ENCODE measurements around the gene ACKR3.

The ACKR3 gene

DNA sequence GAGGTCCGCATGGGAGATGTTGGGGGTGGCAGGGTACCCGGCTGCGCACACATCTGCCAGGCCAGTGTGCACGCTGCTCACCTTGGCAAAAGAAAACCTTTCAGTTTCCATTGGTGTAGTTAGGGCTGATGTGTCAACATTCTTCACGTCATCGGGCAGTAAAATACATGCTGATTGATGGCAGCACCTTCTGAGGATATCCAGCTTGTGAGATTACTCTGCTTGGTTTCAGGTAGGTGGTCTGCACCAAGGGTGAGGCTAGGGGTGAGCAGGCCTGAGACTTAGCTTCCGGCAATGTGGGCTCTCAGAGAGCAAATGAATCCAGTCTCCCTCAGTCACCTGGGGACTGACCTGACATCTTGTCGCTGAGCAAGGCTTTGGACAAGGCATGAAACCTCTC lies 19.3 kb upstream of the ACKR3 start:
- no peak for DNase-seq

DNA sequence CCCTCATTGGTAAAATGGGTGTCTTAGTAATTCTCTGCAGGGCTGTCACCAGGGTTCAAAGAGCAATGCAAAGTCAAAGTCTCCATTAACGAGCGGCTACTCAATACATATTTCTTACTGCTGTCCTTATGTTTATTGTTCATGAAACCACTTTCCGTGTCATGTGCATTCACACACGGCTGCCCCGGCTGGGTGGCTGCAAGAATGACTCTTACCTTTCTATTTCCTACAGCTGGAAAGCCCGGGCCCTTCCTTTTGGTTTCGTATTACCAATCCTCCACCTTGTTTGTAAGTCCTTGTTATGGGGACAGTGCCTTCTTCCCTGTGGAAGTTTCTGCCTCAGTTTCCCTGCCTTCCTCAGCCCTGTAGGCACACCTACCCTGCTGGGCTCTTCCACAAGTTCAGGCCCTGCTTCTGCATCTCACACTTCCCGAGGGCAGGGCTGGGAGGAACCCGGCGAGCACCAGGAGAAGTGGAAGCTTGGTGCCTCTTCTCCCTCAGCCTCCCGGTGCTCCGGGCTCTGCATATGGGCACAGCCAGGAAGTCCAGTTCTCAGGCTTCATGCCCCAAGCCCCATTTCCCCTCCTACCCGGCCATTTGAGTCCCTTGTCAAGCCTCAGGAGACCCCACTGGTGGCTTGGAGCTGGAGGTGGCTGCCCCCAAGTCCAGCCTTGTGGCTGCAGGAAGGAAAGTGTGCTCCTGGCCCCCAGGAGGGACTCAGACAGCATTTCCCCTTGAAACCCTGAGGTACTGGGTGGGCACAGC lies 18.7 kb upstream of the ACKR3 start:
- no peak for DNase-seq

DNA sequence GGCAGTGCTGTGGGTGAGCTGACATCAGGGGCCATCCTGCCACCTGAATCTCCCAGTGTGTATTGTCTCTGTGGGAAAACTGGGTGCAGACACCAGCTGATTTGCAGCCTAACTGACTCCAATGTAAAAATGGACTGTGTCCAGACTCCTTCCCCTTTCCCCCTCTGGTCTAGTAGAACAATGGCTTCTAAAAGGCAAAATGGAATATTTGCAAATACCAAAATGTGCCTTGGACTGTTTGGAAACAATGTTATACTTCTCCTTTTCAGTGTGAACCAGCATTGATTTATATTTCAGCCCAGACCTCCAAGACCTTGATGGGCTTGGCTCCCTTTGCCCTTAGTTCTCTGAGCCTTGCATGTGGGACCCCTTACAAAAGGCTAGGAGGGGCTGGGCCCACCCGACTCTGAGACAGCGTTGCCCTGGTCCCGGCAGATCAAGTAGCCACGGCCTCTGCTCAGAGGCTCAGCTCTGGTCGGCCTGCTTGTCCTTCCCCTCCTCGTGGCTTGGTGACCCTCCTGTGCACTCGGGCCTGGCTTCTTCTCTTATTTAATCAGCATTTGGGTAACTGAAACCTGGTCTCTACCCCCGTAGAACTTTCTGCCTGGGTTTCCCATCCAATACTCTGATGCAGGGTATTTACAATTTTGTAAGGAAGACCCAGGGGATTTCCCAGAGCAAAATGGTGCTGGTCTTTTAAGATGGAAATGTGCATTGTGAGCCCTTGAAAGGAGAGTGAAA lies 18.0 kb upstream of the ACKR3 start:
- DNase-seq, result no peak

DNA sequence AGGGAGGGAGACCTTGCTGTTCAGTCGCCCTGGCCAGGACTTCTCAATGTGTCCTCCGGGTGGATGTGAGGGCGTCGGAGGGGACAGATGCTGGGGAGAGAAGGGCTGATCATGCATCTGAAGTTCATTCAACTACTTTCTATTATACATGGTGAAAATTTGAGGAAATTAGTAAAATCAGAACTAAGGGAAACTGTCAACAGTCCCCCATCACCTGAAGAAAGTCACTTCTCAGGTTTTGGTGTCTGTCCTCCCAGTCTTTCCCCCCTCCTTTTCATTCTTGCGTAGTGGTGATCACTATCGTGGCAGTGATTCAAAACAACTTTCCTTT lies 17.4 kb upstream of the ACKR3 start:
- DNase-seq, result peak; percentile 42

DNA sequence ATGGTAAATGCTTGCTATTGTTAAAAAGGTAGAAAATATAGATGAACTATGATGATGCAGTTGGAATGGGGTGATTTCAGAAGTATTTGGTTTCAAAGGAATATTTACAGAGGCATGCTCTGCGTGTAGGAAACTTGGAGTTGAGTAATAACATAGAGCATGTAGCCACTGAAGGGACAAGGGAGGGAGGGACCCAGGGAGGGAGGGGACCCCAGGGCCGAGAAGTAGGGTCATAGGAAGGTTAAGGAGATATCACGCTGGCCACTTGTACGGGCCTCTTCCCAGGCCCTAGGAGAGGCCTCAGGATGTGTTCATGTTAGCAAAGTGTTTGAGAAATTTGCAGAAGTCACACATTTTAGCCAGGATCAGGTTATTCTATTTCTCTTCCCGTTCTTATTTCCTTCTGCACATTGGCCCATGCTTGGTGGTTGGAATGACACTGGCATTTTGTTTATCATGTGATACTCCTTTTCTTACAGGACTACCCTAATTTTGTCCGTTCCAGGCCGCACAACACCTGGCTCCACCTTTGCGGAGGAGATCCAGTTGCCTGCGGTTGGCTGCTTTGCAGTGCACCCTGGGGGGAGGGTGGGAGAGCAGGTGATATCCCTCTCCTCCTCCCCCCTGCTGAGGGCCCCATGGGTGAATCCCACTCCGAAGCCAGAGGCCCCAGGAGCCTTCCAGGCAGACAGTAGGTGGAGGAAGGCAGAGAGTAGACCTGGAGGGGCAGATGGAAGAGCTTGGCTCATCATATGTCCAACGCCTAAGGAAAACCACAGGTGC lies 16.9 kb upstream of the ACKR3 start:
- DNase-seq, result no peak

DNA sequence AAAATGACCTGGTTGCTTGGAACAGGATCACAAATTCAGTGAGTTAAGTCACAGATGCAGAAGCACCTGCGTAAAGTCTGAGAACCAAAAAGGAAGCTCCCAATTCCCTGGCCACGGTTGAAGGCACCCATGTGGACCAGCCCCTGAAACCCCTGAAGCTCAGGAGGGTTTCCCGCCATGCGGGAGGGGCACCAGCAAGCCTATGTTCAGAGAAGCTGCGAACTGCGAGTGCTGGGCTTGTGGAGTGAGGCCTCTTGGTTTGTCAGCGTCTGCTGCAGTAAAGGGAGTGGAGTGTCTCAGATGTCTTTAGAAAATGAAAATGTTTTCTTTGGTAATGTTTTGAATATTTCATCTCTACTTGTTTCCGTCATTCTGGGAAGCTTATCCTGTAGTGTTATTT lies 16.1 kb upstream of the ACKR3 start:
- peak; percentile 31 for DNase-seq

DNA sequence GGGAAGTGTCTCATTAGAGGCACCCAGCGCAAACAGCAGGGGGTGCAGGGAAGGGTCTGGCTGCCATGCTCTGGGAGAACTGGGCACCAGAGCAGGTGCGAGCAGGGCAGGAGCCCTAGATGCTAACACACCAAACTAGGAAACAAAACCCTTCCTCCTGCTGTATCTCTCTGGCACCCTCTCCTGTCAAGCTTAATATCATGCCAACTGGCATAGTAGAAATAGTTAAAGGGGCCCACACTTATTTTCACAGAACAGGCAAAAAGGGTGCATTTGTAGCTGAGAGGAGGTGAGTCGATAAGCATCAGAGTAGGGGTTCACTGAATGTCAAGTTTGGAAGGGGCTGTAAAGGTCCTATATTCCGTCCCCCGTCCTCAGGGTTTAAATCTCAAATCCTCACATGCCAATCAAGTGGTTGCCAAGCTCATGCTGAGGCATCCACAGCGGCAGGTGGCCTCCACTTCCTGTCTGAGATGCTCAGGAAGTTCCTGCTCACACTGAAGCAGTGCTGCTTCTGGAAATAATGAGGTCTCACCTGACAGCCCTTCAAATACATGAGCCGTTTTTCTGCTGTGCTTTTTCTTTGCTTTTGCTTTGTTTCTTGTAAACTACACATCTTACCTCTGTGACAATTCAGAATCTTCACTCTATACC lies 14.9 kb upstream of the ACKR3 start:
- no peak for DNase-seq

DNA sequence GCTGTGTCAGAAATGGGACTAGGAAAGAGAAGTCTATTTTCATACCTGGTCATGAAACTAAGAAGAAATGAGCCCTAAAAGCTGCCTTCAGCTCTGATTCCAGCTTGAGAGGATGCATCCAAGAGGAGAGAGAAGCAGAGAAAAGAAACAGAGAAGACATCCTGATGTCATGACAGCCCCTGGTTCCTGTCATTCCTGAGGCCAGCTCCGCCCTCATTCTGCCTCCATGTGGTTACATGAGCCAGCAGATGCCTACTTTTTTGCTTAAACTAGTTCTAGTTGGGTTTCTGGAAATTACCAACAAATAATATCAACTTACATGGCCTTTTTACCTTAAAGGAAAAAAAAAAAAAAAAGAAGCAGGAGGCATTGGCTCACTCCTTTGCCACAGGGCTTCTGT lies 14.1 kb upstream of the ACKR3 start:
- no peak for DNase-seq

DNA sequence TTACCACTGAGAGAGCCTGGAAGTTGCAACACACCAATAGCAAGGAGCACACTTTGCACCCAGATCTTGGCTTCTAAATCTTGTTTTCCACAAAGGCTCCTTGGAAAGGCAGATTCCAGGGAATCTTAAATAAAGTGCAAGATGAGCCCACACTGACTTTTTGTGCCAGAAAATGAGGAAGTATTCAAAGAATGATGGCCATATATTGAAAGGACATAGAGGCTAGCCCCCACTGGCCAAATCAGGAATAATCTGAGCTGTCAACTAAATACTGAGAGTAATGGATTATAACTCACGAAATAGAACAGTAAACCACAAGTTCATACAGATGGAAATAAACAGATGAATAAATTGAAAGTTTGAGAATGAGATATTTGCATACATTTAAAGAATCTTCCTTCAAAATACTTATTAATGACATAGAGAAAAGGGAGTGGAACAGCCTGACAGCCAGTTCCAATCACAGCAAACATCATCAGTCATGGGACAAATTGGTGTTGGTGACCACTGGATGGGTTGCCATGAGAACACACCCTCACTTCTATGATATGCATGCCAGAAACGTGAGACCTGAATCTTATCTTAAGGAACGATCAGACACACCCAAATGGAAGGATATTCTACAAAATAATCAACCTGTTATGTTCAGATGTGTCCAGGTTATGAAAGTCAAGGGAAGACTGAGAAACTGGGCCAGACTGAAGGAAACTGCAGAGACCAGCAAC lies 12.2 kb upstream of the ACKR3 start:
- no peak for DNase-seq

DNA sequence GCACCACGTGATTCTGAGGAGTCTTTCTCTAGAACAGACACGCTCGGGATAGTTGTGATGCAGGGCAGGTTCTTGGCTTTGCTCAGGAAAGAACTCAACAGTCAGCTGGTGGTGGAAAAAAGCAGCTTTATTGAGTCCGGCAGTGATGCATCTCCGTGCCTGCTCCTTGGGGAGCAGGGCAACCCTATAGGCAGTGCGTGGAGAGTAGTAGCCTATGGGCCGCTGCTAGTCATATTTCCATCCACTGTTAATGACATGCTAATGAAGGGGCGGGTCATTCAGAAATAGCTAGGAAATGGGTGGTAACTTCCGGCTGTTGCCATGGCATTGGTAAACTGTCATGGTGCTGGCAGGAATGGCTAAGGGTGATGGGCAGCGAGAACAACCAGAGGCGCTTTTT lies 11.6 kb upstream of the ACKR3 start:
- DNase-seq, result no peak

DNA sequence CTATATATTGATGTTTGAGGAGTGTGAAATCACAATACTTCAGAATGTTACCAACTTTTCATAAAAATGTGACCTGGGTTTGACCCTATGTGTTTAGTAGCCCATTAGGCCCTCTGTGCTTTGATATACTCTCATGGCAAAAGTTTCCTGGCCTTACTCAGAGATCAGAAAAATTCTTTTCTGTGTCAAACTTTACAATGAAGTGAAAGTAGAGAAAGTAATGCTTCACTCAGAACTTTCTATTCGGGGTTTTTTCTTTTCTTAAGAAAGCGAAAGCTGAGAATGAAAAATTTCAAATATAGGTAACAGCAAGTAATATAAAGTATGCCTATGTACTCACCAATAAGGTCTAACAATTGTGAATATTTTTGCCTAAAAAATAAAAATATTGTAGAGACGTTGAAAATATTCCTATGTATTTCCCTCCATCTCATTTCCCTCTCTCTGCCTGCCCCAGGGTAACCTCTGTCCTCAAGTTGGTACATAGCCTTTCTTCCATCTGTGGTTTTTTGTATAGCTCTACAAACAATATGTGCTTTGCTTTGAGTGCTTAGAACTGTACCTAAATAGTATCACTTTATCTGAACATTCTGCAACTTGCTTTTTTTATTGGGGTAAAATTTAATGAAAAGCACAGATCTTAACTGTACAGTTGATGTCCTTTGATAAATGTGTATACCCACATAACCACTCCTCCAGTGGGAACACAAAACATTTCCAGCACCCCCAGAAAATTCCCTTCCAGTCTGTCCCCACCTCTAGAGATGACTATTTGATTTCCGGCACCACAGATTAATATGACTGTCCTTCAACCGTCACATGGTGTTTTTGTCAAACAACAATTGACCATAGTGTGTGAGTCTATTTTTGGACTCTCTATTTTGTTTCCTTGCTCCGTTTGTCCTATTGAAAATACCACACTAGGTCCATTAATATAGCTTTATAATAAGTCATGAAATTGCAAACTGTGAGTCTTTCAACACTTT lies 10.3 kb upstream of the ACKR3 start:
- DNase-seq, result no peak

DNA sequence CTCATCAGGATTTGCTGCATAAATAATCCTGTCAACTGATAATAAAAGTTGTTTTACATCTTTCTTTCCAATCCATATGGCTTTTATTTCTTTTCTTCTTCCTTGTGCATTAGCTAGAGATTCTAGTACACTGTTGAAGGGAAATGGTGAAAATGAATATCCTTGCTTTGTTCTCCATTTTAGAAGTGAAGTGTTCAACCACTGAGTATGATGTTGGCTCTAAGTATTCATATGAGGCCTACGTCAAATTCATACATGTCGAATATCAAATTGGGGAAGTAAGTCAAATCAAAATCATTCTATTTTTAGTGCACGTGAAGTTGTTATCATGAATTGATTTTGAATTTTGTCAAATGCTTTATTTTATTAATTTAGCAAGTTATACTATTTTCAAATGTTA lies 7.8 kb upstream of the ACKR3 start:
- no peak for DNase-seq

DNA sequence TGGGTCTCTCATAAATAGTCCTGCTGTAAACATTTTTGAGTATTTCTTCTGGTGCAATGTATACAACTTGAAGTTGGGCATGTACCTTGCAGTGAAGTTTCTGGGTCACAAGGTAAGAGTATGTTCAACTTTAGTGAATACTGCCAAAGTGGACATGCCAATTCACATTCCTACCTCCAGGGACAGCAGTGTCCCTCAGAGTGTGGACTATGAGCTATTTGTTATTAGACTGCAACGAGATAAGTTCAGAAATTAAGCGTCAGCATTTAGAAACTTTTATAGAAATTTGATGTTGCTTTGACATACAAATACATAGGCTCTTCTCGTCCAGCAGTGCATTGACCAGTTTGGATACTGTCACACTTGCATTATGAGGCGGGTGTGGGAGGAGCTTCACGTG lies 7.2 kb upstream of the ACKR3 start:
- DNase-seq, result no peak

DNA sequence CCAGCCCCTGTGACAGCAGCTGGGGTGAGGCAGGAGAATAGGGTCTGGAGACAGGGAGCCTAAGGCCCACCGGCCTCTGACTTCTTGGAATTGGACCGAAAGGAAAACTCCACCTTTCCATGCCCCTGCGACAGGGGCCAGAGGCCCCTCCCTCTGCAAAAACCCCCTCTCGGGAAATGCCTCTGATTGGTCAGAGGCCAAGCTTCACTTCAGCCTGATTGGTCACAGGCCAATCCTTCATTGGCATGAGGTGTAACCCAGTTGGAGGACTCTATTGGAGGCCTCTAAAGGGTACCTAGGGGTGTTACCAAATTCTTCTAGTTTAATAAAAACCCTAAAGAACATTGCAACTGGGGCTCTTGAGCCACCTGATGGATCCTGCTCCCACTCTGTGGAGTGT lies 5.7 kb upstream of the ACKR3 start:
- DNase-seq, result no peak

DNA sequence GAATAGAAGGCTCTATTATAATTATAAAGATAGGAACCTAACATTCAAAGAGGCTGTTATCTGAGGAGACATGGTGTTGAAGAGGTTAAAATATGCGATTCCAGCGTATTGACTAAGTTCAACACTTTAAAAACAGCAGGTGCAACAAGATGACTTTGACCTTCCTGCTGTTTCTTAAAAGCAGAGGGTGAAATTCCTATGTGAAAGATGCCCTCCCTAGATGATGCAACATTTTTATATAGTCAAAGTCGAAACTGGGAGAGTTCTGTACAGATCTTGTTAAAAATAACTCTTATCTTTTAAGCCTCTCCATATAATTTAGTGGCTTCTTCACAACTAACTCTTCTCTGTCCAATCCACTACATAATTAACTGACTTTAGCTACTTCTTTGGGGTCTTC lies 4.4 kb upstream of the ACKR3 start:
- DNase-seq, result no peak

DNA sequence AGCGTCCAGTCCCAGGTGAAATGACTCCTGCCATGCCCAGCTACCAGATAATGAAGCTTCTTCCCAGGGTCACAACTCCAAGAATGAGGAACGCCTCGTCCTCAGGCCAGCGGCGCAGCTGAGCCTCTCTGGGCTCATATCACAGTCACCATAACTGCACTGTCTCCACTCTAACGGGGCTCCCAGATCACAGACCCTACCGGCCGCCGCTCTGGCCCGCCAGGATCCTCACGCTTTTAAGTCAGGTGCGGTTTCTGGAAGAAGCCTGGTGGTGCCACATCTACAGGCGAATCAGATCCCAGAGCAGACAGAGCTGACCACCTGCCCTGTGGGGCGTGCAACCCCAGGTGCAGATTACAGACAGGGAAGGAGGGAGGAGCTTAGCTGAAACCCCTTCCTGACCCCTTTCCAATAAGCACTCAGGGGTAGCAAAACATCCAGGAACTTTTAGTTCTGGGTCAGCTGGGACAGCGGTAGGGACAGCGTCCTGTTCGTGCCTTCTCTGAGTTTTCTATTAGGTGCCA lies 3.7 kb upstream of the ACKR3 start:
- no peak for DNase-seq

DNA sequence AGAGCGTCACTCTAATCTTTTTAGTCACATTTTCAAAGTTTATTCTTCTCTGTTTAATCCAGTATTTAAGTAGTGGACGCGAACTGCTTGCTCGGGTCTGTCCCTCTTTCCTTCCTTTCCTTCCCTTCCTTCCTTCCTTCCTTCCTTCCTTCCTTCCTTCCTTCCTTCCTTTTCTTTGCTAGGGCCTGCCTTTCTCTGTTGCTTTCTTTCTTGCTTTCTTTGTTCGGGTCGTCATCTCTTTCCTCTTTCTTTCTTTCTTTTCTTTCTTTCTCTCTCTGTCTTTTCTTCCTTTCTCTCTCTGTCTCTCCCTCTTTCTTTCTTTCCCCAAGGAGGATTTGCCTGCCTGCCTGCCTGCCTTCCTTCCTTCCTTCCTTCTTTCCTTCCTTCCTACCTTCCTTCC lies 3.0 kb upstream of the ACKR3 start:
- DNase-seq, result no peak

DNA sequence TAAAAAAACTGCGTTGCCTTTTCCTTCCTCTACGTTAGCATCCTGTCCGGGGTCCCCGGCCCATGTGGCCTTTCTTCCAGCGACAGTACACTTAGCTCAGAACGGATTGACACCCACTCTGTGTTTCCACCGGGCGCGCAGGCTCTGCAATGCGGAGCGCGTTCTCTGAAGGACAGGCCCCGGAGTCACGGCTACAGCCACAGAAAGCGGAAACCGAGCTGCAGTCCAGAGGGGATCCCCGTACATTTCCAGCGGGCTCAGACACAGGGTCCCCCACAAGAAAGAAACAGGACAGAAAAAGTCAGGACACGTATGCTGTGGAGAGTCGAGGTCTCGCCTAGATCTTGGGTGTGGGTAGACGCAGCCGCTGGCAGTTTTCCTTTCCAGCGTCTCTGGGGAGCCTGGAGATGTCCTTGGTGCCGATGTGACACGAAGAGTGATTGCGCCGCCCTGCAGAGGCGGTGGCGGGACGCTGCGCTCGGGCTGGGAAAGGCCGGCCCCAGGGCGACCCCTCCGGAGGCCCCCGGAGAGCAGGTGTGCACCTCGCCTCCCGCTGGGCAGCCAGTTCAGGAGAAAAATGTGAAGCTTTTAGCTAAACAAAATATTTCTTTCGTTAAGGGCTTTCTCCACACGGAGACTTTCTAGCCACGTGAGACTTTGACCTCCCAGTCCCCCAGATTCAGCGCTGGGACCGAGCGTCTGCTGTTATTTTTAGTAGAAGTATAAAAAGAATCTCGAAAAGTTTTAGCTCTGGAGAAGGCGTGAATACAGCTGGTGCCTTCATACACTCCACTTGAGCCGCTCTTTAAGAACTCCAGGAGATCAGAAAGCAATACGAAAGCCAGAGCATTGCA lies 1.3 kb upstream of the ACKR3 start:
- no peak for DNase-seq

DNA sequence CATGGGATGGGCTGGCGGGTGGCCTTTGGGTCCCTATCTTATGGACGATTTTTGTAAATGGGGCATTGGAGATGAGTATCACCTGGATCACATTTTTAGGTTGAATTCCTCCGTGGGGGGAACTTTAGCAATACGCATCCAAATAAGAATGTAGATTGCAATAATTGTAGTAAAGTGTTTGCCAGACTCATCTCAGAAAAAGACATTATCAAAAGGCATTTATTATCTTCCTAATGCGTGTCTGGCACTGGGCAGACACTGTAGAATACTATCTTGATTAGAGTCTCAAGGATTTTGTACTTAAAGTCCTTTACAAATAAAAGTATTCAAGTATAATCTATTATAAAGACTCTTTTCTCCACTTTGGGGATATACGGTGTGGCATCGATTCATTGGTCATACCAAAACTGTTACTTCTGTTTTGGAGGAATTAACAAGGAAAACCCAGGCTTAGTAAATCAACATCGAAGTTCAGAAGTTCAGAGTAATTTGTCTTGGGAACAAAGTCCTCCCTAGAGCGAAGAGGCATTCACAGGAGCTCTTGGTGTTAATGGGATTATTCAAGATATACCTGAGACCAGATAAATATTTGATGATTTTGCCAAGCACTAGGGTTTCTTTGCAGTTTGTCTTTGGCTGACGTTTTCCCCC lies 578 bp upstream of the ACKR3 start:
- DNase-seq, result no peak
